ENCODE results near the gene STX2.

- no peak for TF ChIP-seq POLR2A (IDR thresholded peaks at IDR 0.05)
- no peak for TF ChIP-seq CTCF (IDR thresholded peaks at IDR 0.05)
These were observed 84.7 kb downstream of the STX2 start for GRCh38 chr12:130754234-130754901.
